ENCODE results near the gene NXPH3.

NXPH3 gene

GRCh38 chr17:49597928-49598655 is 22.4 kb downstream of the NXPH3 start:
- H3K4me3 ChIP-seq (replicated peaks in 1 of 2; ENCODE audit: low read depth in 2 of 2, low read length in 2 of 2) = no peak overlapping the region
- DNase-seq (ENCODE audit: low read depth in 2 of 2) = peak; percentile 33 to 59
- no peak for TF ChIP-seq CTCF (IDR thresholded peaks at IDR 0.05; ENCODE audit: low read depth, low read length)

- DNase-seq (ENCODE audit: low read depth in 2 of 2) = no peak
- TF ChIP-seq CTCF (IDR thresholded peaks at IDR 0.05; ENCODE audit: low read depth, low read length) = no peak
- no peak overlapping the region for H3K4me3 ChIP-seq (replicated peaks in 1 of 2; ENCODE audit: low read depth in 2 of 2, low read length in 2 of 2)
Observed at GRCh38 chr17:49598918-49599317, 23.2 kb downstream of the NXPH3 start.

- no peak overlapping the region for H3K4me3 ChIP-seq (replicated peaks in 1 of 2; ENCODE audit: low read depth in 2 of 2, low read length in 2 of 2)
- TF ChIP-seq CTCF (IDR thresholded peaks at IDR 0.05; ENCODE audit: low read depth, low read length) = no peak
- DNase-seq (ENCODE audit: low read depth in 2 of 2) = no peak
Observed at GRCh38 chr17:49600949-49601348, 25.3 kb downstream of the NXPH3 start.

- H3K4me3 ChIP-seq (replicated peaks in 1 of 2; ENCODE audit: low read depth in 2 of 2, low read length in 2 of 2) = no peak overlapping the region
- DNase-seq (ENCODE audit: low read depth in 2 of 2) = no peak
- TF ChIP-seq CTCF (IDR thresholded peaks at IDR 0.05; ENCODE audit: low read depth, low read length) = no peak
Observed at GRCh38 chr17:49602783-49603182, 27.1 kb downstream of the NXPH3 start.

- H3K4me3 ChIP-seq (replicated peaks in 1 of 2; ENCODE audit: low read depth in 2 of 2, low read length in 2 of 2) = no peak overlapping the region
- TF ChIP-seq CTCF (IDR thresholded peaks at IDR 0.05; ENCODE audit: low read depth, low read length) = no peak
- DNase-seq (ENCODE audit: low read depth in 2 of 2) = peak; percentile 36 to 61
Observed at GRCh38 chr17:49603238-49603637, 27.6 kb downstream of the NXPH3 start.

- DNase-seq (ENCODE audit: low read depth in 2 of 2) = peak; percentile 41 to 59
- TF ChIP-seq CTCF (IDR thresholded peaks at IDR 0.05; ENCODE audit: low read depth, low read length) = peak; percentile 45
- H3K4me3 ChIP-seq (replicated peaks in 1 of 2; ENCODE audit: low read depth in 2 of 2, low read length in 2 of 2) = no peak overlapping the region
Observed at GRCh38 chr17:49603720-49604119, 28.0 kb downstream of the NXPH3 start.
